K562 (cell line): Measurements from ENCODE around the gene SLBP. TPM values are rescaled to one million over a fixed set of nuclear protein-coding genes. Genes with fewer than 3 reads are reported as not detected.

Source experiments
- DDX20 ChIP-seq: fragments of 450-650 bp; IDR thresholded peaks from 2 replicates; pipeline ENCODE4 v1.6.1; 2016; ENCODE audit warnings: missing genetic modification characterization, low read depth, mild to moderate bottlenecking, missing compliant biosample characterization, moderate library complexity
- ELF1 ChIP-seq: fragments of 200-800 bp; sonication (Bioruptor generic); IDR thresholded peaks from 2 replicates; pipeline ENCODE4 v1.6.1; 2016; ENCODE audit warnings: missing genetic modification characterization, missing compliant biosample characterization
- EWSR1 ChIP-seq: fragments of 450-650 bp; IDR thresholded peaks from 2 replicates; pipeline ENCODE4 v1.6.1; 2018; ENCODE audit warnings: borderline replicate concordance, mild to moderate bottlenecking, low read depth, moderate library complexity; ENCODE audit not compliant: partially characterized antibody
- FOXA1 ChIP-seq: fragments of 450-650 bp; IDR thresholded peaks from 2 replicates; pipeline ENCODE4 v1.6.1; 2016; ENCODE audit warnings: mild to moderate bottlenecking, borderline replicate concordance
- PCBP1 ChIP-seq: fragments of 200-400 bp; formaldehyde crosslinking; IDR thresholded peaks from 2 replicates; pipeline ENCODE4 v1.6.1; 2018; ENCODE audit warnings: mild to moderate bottlenecking, low read depth, low read length; ENCODE audit not compliant: poor library complexity, severe bottlenecking
- PML ChIP-seq: IDR thresholded peaks from 2 replicates; pipeline ENCODE4 v1.6.1; 2012; ENCODE audit warnings: low read length, inconsistent platforms
- PTRF ChIP-seq: fragments of 450-650 bp; IDR thresholded peaks from 2 replicates; pipeline ENCODE4 v1.6.1; 2016; ENCODE audit warnings: mild to moderate bottlenecking, missing genetic modification characterization, missing compliant biosample characterization
- ZNF668 ChIP-seq: fragments of 250-450 bp; sonication (Bioruptor Pico); IDR thresholded peaks from 2 replicates; pipeline ENCODE4 v1.8.0; 2022; ENCODE audit warnings: mild to moderate bottlenecking, inconsistent platforms
- ZNF717 ChIP-seq: fragments of 250-450 bp; sonication (Bioruptor Pico); IDR thresholded peaks from 2 replicates; pipeline ENCODE4 v1.5.0; 2021
- ZZZ3 ChIP-seq: fragments of 450-650 bp; IDR thresholded peaks from 2 replicates; pipeline ENCODE4 v1.6.1; 2016; ENCODE audit warnings: antibody characterized with exemption, mild to moderate bottlenecking, moderate library complexity
- polyA plus RNA-seq, 8 experiments: library from polyadenylated mRNA; depleted of rRNA in 4 of 8; stranded (reverse) in 5 of 8; unstranded in 3 of 8; fragments of >200 nt; fragmentation: Nextera tagmentation in 2 of 8; fragmentation: Illumina TruSeq in 1 of 8; extraction: Ambion mirVana in 2 of 8; extraction: Trizol in 1 of 8; gene quantifications; 2 replicates each; pipeline versions ENCODE4 v1.2.1 to v1.2.3, GENCODE V29; 2011 to 2014; ENCODE audit warnings: inconsistent platforms in 1 of 8, missing spikeins in 1 of 8
- total RNA-seq, 7 experiments: library from RNA; depleted of rRNA in 6 of 7; stranded (reverse); fragments of >200 nt in 6 of 7; fragmentation: Illumina TruSeq in 2 of 7; extraction: Trizol in 2 of 7; gene quantifications; 2 replicates each; pipeline versions ENCODE4 v1.2.1 to v1.2.3, GENCODE V29; 2011 to 2021; ENCODE audit warnings: low replicate concordance in 1 of 7
- TF ChIP-seq, protein P1 (sequence below): fragments of 250-450 bp; sonication (Bioruptor Pico); IDR thresholded peaks from 2 replicates; pipeline ENCODE4 v1.4.0; 2020; ENCODE audit warnings: mild to moderate bottlenecking, moderate library complexity
- TF ChIP-seq, protein P2 (sequence below), 2 experiments: fragments of 200-800 bp in 1 of 2; sonication (Bioruptor generic) in 1 of 2; sonication (generic) in 1 of 2; formaldehyde crosslinking in 1 of 2; IDR thresholded peaks in 1 of 2; conservative IDR thresholded peaks in 1 of 2; 2 replicates each; pipeline versions ENCODE4 v1.5.0 to v1.6.1; 2016 to 2020; ENCODE audit warnings: missing compliant biosample characterization in 1 of 2, missing genetic modification characterization in 1 of 2, missing genetic modification reagents in 1 of 2
- TF ChIP-seq, protein P3 (sequence below): sonication (generic); formaldehyde crosslinking; IDR thresholded peaks from 2 replicates; pipeline ENCODE4 v1.8.1; 2023; ENCODE audit warnings: mild to moderate bottlenecking, missing genetic modification reagents, moderate library complexity
- TF ChIP-seq, protein P4 (sequence below): fragments of 450-650 bp; IDR thresholded peaks from 2 replicates; pipeline ENCODE4 v1.6.1; 2016; ENCODE audit warnings: missing biosample characterization, missing genetic modification characterization
- TF ChIP-seq, protein P5 (sequence below): fragments of 450-650 bp; conservative IDR thresholded peaks from 2 replicates; pipeline ENCODE4 v1.6.1; 2016; ENCODE audit warnings: missing genetic modification characterization, low read depth, mild to moderate bottlenecking, missing compliant biosample characterization, moderate library complexity

SLBP gene
- total and polyA plus RNA-seq, 9 of the 15 experiments (the other 6 are each of a cell fraction or from before 2014, with no cell fraction given): 49.4 to 221 (median 162) TPM

DNA sequence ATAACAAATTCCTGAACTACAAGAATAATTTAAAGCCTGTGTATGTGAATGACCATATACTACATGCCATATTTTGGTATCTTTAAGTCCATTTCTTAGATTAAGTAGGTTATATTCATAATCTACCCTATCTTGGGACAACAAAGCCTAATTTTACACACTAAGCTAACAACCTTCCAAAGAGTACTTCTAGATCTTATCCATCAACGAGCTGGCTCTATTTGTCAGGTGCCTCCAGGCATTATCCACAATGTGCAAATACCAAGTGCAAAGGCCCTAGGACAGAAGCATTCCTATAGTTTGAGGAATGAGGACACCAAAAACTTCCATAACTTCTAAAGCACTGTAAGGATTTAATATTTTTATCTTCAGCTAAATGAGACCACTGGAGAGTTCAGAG lies 3.5 kb downstream of the SLBP start (continued):
- TF ChIP-seq, protein P1, sequence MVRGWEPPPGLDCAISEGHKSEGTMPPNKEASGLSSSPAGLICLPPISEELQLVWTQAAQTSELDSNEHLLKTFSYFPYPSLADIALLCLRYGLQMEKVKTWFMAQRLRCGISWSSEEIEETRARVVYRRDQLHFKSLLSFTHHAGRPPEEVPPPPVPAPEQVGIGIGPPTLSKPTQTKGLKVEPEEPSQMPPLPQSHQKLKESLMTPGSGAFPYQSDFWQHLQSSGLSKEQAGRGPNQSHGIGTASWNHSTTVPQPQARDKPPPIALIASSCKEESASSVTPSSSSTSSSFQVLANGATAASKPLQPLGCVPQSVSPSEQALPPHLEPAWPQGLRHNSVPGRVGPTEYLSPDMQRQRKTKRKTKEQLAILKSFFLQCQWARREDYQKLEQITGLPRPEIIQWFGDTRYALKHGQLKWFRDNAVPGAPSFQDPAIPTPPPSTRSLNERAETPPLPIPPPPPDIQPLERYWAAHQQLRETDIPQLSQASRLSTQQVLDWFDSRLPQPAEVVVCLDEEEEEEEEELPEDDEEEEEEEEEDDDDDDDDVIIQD: no peak
- TF ChIP-seq ZNF668 (CRISPR knock-in tag): no peak
- TF ChIP-seq PCBP1: no peak
- TF ChIP-seq, protein P2, sequence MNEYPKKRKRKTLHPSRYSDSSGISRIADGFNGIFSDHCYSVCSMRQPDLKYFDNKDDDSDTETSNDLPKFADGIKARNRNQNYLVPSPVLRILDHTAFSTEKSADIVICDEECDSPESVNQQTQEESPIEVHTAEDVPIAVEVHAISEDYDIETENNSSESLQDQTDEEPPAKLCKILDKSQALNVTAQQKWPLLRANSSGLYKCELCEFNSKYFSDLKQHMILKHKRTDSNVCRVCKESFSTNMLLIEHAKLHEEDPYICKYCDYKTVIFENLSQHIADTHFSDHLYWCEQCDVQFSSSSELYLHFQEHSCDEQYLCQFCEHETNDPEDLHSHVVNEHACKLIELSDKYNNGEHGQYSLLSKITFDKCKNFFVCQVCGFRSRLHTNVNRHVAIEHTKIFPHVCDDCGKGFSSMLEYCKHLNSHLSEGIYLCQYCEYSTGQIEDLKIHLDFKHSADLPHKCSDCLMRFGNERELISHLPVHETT (CRISPR knock-in tag; conservative IDR thresholded peaks at IDR 0.05 in 1 of 2, IDR thresholded peaks at IDR 0.05 in 1 of 2): no peak
- TF ChIP-seq, protein P3, sequence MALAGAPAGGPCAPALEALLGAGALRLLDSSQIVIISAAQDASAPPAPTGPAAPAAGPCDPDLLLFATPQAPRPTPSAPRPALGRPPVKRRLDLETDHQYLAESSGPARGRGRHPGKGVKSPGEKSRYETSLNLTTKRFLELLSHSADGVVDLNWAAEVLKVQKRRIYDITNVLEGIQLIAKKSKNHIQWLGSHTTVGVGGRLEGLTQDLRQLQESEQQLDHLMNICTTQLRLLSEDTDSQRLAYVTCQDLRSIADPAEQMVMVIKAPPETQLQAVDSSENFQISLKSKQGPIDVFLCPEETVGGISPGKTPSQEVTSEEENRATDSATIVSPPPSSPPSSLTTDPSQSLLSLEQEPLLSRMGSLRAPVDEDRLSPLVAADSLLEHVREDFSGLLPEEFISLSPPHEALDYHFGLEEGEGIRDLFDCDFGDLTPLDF: no peak
- TF ChIP-seq ELF1 (tag): no peak
- TF ChIP-seq ZZZ3: no peak
- no peak for TF ChIP-seq EWSR1
- TF ChIP-seq, protein P4, sequence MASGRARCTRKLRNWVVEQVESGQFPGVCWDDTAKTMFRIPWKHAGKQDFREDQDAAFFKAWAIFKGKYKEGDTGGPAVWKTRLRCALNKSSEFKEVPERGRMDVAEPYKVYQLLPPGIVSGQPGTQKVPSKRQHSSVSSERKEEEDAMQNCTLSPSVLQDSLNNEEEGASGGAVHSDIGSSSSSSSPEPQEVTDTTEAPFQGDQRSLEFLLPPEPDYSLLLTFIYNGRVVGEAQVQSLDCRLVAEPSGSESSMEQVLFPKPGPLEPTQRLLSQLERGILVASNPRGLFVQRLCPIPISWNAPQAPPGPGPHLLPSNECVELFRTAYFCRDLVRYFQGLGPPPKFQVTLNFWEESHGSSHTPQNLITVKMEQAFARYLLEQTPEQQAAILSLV (tag): no peak
- TF ChIP-seq PML: no peak
- TF ChIP-seq, protein P5, sequence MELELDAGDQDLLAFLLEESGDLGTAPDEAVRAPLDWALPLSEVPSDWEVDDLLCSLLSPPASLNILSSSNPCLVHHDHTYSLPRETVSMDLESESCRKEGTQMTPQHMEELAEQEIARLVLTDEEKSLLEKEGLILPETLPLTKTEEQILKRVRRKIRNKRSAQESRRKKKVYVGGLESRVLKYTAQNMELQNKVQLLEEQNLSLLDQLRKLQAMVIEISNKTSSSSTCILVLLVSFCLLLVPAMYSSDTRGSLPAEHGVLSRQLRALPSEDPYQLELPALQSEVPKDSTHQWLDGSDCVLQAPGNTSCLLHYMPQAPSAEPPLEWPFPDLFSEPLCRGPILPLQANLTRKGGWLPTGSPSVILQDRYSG (tag): no peak
- TF ChIP-seq PTRF (tag): no peak
- no peak for TF ChIP-seq FOXA1
- no peak for TF ChIP-seq DDX20 (tag)
- no peak for TF ChIP-seq ZNF717 (CRISPR knock-in tag)
